ENCODE results near the gene DNAJB14. TPM values are rescaled to one million over a fixed set of nuclear protein-coding genes. Genes with fewer than 3 reads are reported as not detected.

DNAJB14 gene
- 55.2 TPM for total RNA-seq (ENCODE audit: unreplicated experiment)
- long read RNA-seq, full-length matches to known transcripts: 7 of 10 reads
- long read RNA-seq, partial matches to known transcripts: 0 of 10 reads
- long read RNA-seq, other reads (novel, unspliced or antisense): 3 of 10 reads

GRCh38 chr4:99946356-99947189 is at the start of gene DNAJB14:
TSS of gene DNAJB14 (minus strand) at chr4:99946618. CDS start at chr4:99946571, 47 bp downstream.
- peak within 1 kb of the TSS; percentile 99 for H3K27ac Mint-ChIP-seq (ENCODE audit: unreplicated experiment)
- DNase-seq (ENCODE audit: low spot score): peak; percentile 84
- H3K27me3 Mint-ChIP-seq (ENCODE audit: unreplicated experiment): peaks cover 8% of the 10 kb centered on the region
- peak within 1 kb of the TSS; percentile 100 for H3K4me3 Mint-ChIP-seq (ENCODE audit: unreplicated experiment)
- peaks cover 31% of the 10 kb centered on the region for H3K4me1 Mint-ChIP-seq (ENCODE audit: unreplicated experiment)
- H3K9me3 Mint-ChIP-seq (ENCODE audit: unreplicated experiment): no peaks in the 10 kb centered on the region
- no peak for TF ChIP-seq CTCF (IDR thresholded peaks at IDR 0.05; ENCODE audit: unreplicated experiment)
- H3K36me3 Mint-ChIP-seq (ENCODE audit: low read depth, unreplicated experiment): peaks cover 3% of the 10 kb centered on the region

GRCh38 chr4:99991741-99992140 is 45.3 kb upstream of the DNAJB14 start:
- no peak overlapping the region for H3K27ac Mint-ChIP-seq (ENCODE audit: unreplicated experiment)
- TF ChIP-seq CTCF (IDR thresholded peaks at IDR 0.05; ENCODE audit: unreplicated experiment): no peak
- no peak for DNase-seq (ENCODE audit: low spot score)

GRCh38 chr4:99987681-99988080 is 41.3 kb upstream of the DNAJB14 start:
- peaks cover 1% of the 10 kb centered on the region for H3K27me3 Mint-ChIP-seq (ENCODE audit: unreplicated experiment)
- no peak overlapping the region for H3K27ac Mint-ChIP-seq (ENCODE audit: unreplicated experiment)
- DNase-seq (ENCODE audit: low spot score): no peak
- H3K9me3 Mint-ChIP-seq (ENCODE audit: unreplicated experiment): no peaks in the 10 kb centered on the region
- peaks cover 16% of the 10 kb centered on the region for H3K4me1 Mint-ChIP-seq (ENCODE audit: unreplicated experiment)
- H3K36me3 Mint-ChIP-seq (ENCODE audit: low read depth, unreplicated experiment): no peaks in the 10 kb centered on the region
- TF ChIP-seq CTCF (IDR thresholded peaks at IDR 0.05; ENCODE audit: unreplicated experiment): no peak
- no peak overlapping the region for H3K4me3 Mint-ChIP-seq (ENCODE audit: unreplicated experiment)

More at GRCh38 chr4:99991741-99992140, 45.3 kb upstream of the DNAJB14 start:
- no peaks in the 10 kb centered on the region for H3K4me1 Mint-ChIP-seq (ENCODE audit: unreplicated experiment)
- H3K27me3 Mint-ChIP-seq (ENCODE audit: unreplicated experiment): no peaks in the 10 kb centered on the region
- H3K36me3 Mint-ChIP-seq (ENCODE audit: low read depth, unreplicated experiment): no peaks in the 10 kb centered on the region
- no peak overlapping the region for H3K4me3 Mint-ChIP-seq (ENCODE audit: unreplicated experiment)
- no peaks in the 10 kb centered on the region for H3K9me3 Mint-ChIP-seq (ENCODE audit: unreplicated experiment)

GRCh38 chr4:99986792-99987191 is 40.4 kb upstream of the DNAJB14 start:
- H3K4me3 Mint-ChIP-seq (ENCODE audit: unreplicated experiment): no peak overlapping the region
- DNase-seq (ENCODE audit: low spot score): no peak
- H3K4me1 Mint-ChIP-seq (ENCODE audit: unreplicated experiment): peaks cover 16% of the 10 kb centered on the region
- H3K36me3 Mint-ChIP-seq (ENCODE audit: low read depth, unreplicated experiment): no peaks in the 10 kb centered on the region
- TF ChIP-seq CTCF (IDR thresholded peaks at IDR 0.05; ENCODE audit: unreplicated experiment): no peak
- no peak overlapping the region for H3K27ac Mint-ChIP-seq (ENCODE audit: unreplicated experiment)
- no peaks in the 10 kb centered on the region for H3K9me3 Mint-ChIP-seq (ENCODE audit: unreplicated experiment)
- peaks cover 1% of the 10 kb centered on the region for H3K27me3 Mint-ChIP-seq (ENCODE audit: unreplicated experiment)

All from endothelial cell (in vitro differentiated cells).